GM20000 (cell line): ENCODE measurements around the gene HPSE2.

Experiments used
- DNase-seq: peaks from one replicate; pipeline ENCODE4 v3.0.0; 2012; ENCODE audit warnings: low spot score
- CTCF ChIP-seq: IDR thresholded peaks from 2 replicates; pipeline ENCODE4 v1.5.1; 2012; ENCODE audit warnings: mild to moderate bottlenecking, control low read depth; ENCODE audit errors: extremely low read depth, missing control alignments

HPSE2 gene

GRCh38 chr10:98675902-98676301, 559.8 kb downstream of the HPSE2 start:
- no peak for DNase-seq
- TF ChIP-seq CTCF, result no peak

DNA sequence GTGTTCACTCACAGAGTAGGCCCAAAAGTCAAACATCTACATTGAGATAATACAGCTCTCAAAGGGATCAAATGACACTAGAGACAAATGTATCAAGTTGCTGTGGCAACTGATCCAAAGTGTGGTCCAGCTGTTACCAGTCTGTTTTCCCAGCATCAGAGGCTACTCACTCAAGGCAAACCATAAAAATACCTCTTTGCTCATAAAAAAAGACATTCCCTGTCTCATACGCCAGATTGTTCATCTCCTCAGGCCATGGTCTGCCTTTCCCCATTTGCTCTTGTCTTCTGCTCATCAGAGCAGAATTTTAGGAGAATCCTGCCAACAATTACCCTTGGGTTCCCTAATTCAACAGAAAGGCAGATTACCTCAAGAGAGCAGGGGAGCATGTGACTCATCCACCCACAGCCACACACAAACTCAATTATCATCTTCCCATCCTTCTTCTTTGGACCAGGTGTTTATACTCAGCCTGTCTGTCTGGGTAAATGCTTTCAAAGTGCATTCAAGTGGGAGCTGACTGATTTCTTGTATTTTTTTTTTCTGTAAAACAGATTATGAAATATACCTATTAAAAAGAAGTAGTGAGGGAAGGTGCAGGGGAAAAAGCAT, 562.4 kb downstream of the HPSE2 start:
- no peak for DNase-seq
- no peak for TF ChIP-seq CTCF

GRCh38 chr10:98667081-98667480, 568.6 kb downstream of the HPSE2 start:
- no peak for DNase-seq

DNA sequence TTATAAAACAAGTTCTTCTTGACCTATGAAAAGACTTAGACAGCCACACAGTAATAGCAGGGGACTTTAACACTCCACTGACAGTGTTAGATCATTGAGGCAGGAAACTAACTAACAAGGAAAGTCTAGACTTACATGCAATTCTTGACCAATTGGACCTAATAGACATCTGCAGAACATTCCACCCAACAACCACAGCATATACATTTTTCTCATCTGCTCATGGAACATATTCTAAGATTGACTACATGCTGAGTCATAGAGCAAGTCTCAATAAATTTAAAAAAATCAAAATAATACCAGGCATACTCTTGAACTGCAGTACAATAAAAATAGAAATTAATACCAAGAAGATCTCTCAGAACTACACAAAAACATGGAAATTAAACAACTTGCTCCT, 569.4 kb downstream of the HPSE2 start:
- TF ChIP-seq CTCF, result no peak
- no peak for DNase-seq

More at GRCh38 chr10:98667081-98667480, 568.6 kb downstream of the HPSE2 start:
- no peak for TF ChIP-seq CTCF

DNA sequence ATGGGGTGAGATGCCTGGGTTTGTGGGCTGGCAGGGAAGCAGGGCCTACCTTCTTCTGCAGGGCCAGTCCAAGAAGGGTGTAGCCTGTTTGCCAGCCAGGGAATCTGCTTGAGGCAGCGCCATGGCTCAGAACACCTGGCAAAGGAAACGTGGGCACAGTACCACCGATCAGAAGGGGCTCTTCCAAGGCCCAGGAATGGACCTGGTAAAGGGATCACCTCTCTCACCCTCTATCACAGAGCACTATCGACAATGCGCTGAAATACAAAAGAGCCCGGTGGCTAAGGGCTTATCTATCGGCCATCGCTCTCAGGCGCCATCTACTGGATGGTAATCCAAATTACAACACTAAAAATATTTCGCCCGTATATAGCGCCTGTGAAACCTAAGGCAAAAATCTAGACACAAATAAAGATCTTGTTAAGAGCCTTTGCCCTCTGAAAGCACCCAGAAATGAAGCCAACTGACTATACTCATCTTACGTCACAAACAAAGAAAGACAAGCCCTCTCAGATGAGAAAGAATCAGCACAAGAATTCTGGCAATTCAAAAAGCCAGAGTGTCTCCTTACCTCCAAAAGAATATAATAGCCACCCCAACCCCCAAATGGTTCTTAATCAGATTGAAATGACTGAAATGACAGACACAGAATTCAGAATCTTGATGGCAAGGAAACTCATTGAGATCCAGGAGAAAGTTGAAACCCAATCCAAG, 571.2 kb downstream of the HPSE2 start:
- peak; percentile 45 for DNase-seq

GRCh38 chr10:98659951-98660350, 575.7 kb downstream of the HPSE2 start:
- no peak for DNase-seq
- no peak for TF ChIP-seq CTCF

More for the DNA sequence above, 571.2 kb downstream of the HPSE2 start:
- TF ChIP-seq CTCF, result peak; percentile 28

DNA sequence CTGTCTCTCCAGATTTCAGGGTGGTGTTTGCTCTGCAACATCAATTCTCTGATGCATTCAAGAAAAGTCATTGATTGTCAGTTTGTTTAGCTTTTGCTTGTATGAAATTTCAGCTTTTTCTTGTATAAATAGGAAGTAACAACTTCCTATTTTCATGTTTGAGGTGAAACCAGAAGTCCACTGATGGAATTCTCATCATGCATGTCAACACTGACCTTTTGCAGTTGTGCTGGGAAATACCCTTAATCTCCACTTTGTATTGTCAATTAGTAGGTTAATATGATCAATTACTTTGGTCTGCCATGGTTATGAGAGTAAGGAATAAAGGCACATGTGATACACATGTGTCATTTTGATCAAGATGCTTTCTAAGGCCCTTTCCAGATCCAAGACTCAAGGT, 580.2 kb downstream of the HPSE2 start:
- no peak for TF ChIP-seq CTCF
- no peak for DNase-seq
